ENCODE data around the gene OR6K2. TPM values are rescaled to one million over a fixed set of nuclear protein-coding genes. Genes with fewer than 3 reads are reported as not detected.

OR6K2 gene
- polyA plus RNA-seq, 3 donors, result not detected

DNA sequence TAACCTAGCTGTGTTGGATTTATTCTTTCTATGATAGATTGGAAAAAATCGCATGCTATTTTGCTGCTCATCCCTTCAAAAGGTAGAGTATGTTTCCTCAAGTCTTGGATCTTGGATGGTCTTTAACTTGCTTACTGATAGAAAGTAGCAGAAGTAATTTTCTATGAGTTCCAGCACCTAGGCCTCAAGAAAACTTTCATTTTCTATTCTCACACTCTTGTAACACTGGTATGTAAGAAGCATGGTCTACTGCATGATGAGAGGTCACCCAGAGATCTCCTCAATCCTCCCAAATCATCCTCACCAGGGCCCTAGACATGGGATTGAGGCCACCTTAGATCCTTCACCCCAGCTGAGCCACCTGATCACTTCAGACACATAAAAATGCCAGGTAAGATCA lies 21.2 kb downstream of the OR6K2 start:
- Histone ChIP-seq H3K4me3 (replicated peaks in 1 of 3; ENCODE audit: low read depth in 2 of 3, low read length in 3 of 3) (no peak overlapping the region), H3K4me2 (replicated peaks; ENCODE audit: extremely low read depth, low read length, poor library complexity, severe bottlenecking) (no peak overlapping the region), H3K79me2 (ENCODE audit: insufficient read depth, low read length) (no peaks in the 10 kb centered on the region), H3K4me1 (ENCODE audit: control insufficient read depth in 1 of 2, insufficient read depth in 2 of 2, low read length in 2 of 2) (peaks cover 16 to 24% of the 10 kb centered on the region in 2 donors), H4K20me1 (ENCODE audit: insufficient read depth, low read length) (no peaks in the 10 kb centered on the region), H2AFZ (ENCODE audit: insufficient read depth, low read depth, low read length, poor library complexity, severe bottlenecking) (no peak overlapping the region), H3K9ac (ENCODE audit: insufficient read depth, low read length, poor library complexity, severe bottlenecking) (no peak overlapping the region), H3K27ac (ENCODE audit: low read depth in 1 of 2, low read length in 2 of 2) (no peak overlapping the region), H3K9me3 (replicated peaks in 1 of 2; ENCODE audit: control insufficient read depth in 1 of 2, insufficient read depth in 1 of 2, low read length in 2 of 2) (no peaks in the 10 kb centered on the region), H3K27me3 (ENCODE audit: control insufficient read depth in 2 of 2, insufficient read depth in 2 of 2, low read length in 2 of 2) (peaks cover 11 to 28% of the 10 kb centered on the region in 2 donors), H3K36me3 (replicated peaks in 1 of 2; ENCODE audit: control insufficient read depth in 1 of 2, insufficient read depth in 2 of 2, low read length in 2 of 2) (no peaks in the 10 kb centered on the region)
- DNase-seq, result no peak
- Mint-ChIP-seq H3K4me3 (no peak overlapping the region), H3K9me3 (no peaks in the 10 kb centered on the region), H3K4me1 (peaks cover 19% of the 10 kb centered on the region), H3K27me3 (ENCODE audit: low read depth in 3 of 3) (peaks cover 7 to 21% (median 21%) of the 10 kb centered on the region in 3 donors), H3K27ac (peak overlapping the region in 1 of 7 donors; percentile 35), H3K36me3 (peaks cover 0 to 7% of the 10 kb centered on the region in 2 donors)
- TF ChIP-seq, protein P1, sequence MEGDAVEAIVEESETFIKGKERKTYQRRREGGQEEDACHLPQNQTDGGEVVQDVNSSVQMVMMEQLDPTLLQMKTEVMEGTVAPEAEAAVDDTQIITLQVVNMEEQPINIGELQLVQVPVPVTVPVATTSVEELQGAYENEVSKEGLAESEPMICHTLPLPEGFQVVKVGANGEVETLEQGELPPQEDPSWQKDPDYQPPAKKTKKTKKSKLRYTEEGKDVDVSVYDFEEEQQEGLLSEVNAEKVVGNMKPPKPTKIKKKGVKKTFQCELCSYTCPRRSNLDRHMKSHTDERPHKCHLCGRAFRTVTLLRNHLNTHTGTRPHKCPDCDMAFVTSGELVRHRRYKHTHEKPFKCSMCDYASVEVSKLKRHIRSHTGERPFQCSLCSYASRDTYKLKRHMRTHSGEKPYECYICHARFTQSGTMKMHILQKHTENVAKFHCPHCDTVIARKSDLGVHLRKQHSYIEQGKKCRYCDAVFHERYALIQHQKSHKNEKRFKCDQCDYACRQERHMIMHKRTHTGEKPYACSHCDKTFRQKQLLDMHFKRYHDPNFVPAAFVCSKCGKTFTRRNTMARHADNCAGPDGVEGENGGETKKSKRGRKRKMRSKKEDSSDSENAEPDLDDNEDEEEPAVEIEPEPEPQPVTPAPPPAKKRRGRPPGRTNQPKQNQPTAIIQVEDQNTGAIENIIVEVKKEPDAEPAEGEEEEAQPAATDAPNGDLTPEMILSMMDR (IDR thresholded peaks at IDR 0.05), result no peak
- intact Hi-C loops (cut with micrococcal nuclease), result no loop called here
- no CpG with 5 or more reads among the region's 1 CpG for WGBS (ENCODE audit: insufficient coverage)

DNA sequence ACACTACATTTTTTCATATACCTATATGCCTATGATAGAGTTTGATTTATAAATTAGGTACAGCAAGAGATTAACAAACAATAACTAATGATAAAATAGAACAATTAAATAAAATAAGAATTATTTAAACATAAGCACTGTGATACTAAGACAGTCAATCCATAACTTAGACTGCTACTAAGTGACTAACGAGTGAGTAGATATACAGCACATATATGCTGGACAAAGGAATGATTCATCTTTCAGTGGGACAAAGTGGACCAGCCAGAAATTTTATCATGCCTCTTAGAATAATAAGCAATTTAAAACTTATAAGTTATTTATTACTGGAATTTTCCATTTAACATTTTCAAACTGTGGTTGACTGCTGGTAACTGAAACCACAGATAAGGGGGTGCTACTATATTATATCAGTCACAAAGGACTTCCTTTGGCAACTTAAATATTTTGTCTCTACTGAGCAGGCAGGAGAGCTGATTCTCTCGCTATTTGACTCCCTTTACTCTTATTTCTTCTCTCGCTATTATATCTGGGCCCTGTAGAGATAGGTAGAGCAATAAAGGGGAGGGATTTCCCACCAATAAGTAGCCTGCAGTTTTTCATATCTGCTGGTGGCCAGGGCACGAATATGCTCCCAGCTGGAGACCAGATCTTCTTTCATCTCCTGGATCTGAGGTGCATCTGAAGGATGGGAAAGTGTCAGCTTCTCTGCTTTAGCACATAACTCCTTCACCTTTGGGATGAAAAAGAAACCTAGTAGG lies 24.7 kb downstream of the OR6K2 start:
- no peaks in the 10 kb centered on the region for H3K36me3 ChIP-seq (replicated peaks in 1 of 2; ENCODE audit: control insufficient read depth in 1 of 2, insufficient read depth in 2 of 2, low read length in 2 of 2)
- H3K9me3 ChIP-seq (replicated peaks in 1 of 2; ENCODE audit: control insufficient read depth in 1 of 2, insufficient read depth in 1 of 2, low read length in 2 of 2), result no peaks in the 10 kb centered on the region
- Mint-ChIP-seq H3K36me3 (peaks cover 0 to 7% of the 10 kb centered on the region in 2 donors), H3K27ac (no peak overlapping the region), H3K27me3 (ENCODE audit: low read depth in 3 of 3) (peaks cover 17 to 30% (median 29%) of the 10 kb centered on the region in 3 donors), H3K9me3 (no peaks in the 10 kb centered on the region), H3K4me1 (peaks cover 11% of the 10 kb centered on the region), H3K4me3 (peak overlapping the region in 1 of 2 donors; percentile 59)
- no peaks in the 10 kb centered on the region for H3K79me2 ChIP-seq (ENCODE audit: insufficient read depth, low read length)
- H3K27ac ChIP-seq (ENCODE audit: low read depth in 1 of 2, low read length in 2 of 2), result no peak overlapping the region
- H4K20me1 ChIP-seq (ENCODE audit: insufficient read depth, low read length), result no peaks in the 10 kb centered on the region
- H3K4me2 ChIP-seq (replicated peaks; ENCODE audit: extremely low read depth, low read length, poor library complexity, severe bottlenecking), result no peak overlapping the region
- no peak for DNase-seq
- peaks cover 20 to 44% of the 10 kb centered on the region in 2 donors for H3K27me3 ChIP-seq (ENCODE audit: control insufficient read depth in 2 of 2, insufficient read depth in 2 of 2, low read length in 2 of 2)
- H3K4me1 ChIP-seq (ENCODE audit: control insufficient read depth in 1 of 2, insufficient read depth in 2 of 2, low read length in 2 of 2), result peaks cover 5 to 11% of the 10 kb centered on the region in 2 donors
- no peak overlapping the region for H3K4me3 ChIP-seq (replicated peaks in 1 of 3; ENCODE audit: low read depth in 2 of 3, low read length in 3 of 3)
- intact Hi-C loops (cut with micrococcal nuclease), result no loop called here
- no CpG with 5 or more reads among the region's 4 CpGs for WGBS (ENCODE audit: insufficient coverage)
- H3K9ac ChIP-seq (ENCODE audit: insufficient read depth, low read length, poor library complexity, severe bottlenecking), result no peak overlapping the region
- H2AFZ ChIP-seq (ENCODE audit: insufficient read depth, low read depth, low read length, poor library complexity, severe bottlenecking), result no peak overlapping the region
- TF ChIP-seq, protein P1 (IDR thresholded peaks at IDR 0.05), result no peak
